PFSK-1 (cell line): ENCODE data around the gene SATB1.

Source experiments
- POLR2AphosphoS5 ChIP-seq: IDR thresholded peaks from 2 replicates; pipeline ENCODE4 v1.6.1; 2012; ENCODE audit warnings: low read depth, mild to moderate bottlenecking, control low read depth, low read length, moderate library complexity
- REST ChIP-seq, 2 experiments: IDR thresholded peaks; 2 replicates each; pipeline versions ENCODE4 v1.6.1 to v1.8.0; 2011 to 2012; ENCODE audit warnings: low read depth in 2 of 2, low read length in 2 of 2, control low read depth in 1 of 2, inconsistent platforms in 1 of 2, mild to moderate bottlenecking in 1 of 2, moderate library complexity in 1 of 2; ENCODE audit not compliant: insufficient read depth in 1 of 2
- SIN3A ChIP-seq: IDR thresholded peaks from 2 replicates; pipeline ENCODE4 v1.6.1; 2012; ENCODE audit warnings: mild to moderate bottlenecking, low read length, moderate library complexity, borderline replicate concordance; ENCODE audit not compliant: insufficient read depth
- TAF1 ChIP-seq: IDR thresholded peaks from 2 replicates; pipeline ENCODE4 v1.6.1; 2012; ENCODE audit warnings: low read length, control low read depth, borderline replicate concordance; ENCODE audit not compliant: insufficient read depth

- TF ChIP-seq POLR2AphosphoS5 (no peak), REST (IDR thresholded peaks at IDR 0.05; ENCODE audit: insufficient read depth in 1 of 2, low read depth in 2 of 2, low read length in 2 of 2) (no peak), TAF1 (no peak), SIN3A (no peak)
Measured at GRCh38 chr3:18379647-18380046, 45.5 kb downstream of the SATB1 start.
